DLD1 (cell line): ENCODE results near the gene TNIK.
"Not testable (repeated sequence)": the region's sequence is repeated elsewhere in the genome, so short reads cannot be mapped to it uniquely, and the experiment has no call there.

ENCODE experiments used
- in situ Hi-C: cut with HindIII; loops from 2 replicates; pipeline ENCODE4 v1.10.0; 2017; ENCODE audit warnings: low sequenced_read_pairs

The TNIK gene

DNA sequence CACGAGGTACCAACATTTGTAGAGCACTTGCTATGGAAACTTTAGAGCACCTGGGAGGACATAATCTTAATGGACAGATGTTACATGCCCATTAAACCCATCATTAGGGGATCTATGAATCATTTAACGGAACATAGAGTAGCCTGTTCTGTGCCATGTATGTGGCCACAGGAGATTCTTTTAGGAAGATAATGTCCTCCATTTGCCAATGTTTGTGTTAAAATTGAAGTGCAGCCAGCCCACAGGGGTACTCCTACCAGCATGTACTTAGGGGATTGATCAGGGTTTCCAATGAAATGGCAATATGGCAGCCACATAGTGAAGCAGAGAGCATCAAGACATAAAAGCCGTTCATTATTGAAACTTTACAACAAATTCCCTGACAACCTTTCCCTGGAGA lies 70.7 kb downstream of the TNIK start:
- in situ Hi-C loops, result no loop called here

DNA sequence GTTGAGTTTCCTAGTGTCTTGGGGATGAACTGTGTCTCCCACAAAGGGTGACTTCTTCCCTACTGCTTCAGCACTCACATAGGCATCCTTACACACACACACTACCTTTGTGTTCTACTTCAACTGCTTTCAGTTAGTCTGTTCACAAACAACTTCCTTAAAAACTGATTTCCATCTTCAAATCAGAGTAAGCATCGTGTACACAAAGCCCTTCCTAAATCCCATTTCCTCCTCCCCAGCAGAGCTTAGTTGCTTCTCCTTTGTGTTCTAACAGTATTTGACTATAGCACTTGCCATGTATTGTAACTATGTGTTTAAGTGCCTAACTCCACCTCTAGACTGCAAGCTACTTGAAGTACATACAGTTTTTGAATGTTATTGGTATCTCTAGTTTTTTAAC lies 71.7 kb downstream of the TNIK start:
- in situ Hi-C loops, result no loop called here

DNA sequence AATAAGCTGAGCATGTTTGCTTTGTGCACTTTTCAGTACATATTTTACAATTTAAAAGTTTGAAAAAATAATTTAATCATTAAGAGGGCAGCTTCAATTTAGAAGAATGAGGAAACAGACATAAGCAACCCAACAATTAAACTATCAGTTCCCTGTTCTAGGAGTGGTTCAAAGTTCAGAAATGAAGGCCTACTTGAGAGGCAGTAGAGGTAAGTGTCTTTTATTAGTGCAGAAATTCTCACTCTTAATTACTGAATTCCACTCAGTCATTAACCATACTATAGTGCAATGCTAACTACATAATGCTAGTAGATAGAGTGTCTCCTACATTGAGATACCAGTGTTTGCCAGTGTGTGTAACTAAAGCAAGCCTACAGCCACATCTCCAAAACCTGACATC lies 73.1 kb downstream of the TNIK start:
- in situ Hi-C loops, result no loop called here

DNA sequence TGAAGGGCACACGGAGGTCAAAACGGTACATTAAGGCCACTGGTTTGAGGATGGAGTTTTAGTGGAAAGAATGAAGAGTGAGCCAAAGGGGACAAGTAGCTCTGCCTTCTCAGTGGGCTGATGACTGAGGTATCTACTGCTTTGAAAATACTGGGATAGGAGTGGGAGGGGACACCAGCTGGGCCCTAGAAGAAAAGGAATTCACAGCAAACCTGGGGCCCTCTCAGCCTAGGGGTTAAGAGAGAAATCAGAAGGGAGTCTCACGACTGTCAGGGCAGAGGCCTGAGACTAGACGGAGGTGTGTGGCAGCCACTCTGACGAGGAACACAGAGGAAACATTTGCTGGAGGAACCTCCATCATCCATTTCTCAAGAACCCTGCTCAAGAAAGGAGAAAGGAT lies 75.1 kb downstream of the TNIK start:
- in situ Hi-C loops, result no loop called here

DNA sequence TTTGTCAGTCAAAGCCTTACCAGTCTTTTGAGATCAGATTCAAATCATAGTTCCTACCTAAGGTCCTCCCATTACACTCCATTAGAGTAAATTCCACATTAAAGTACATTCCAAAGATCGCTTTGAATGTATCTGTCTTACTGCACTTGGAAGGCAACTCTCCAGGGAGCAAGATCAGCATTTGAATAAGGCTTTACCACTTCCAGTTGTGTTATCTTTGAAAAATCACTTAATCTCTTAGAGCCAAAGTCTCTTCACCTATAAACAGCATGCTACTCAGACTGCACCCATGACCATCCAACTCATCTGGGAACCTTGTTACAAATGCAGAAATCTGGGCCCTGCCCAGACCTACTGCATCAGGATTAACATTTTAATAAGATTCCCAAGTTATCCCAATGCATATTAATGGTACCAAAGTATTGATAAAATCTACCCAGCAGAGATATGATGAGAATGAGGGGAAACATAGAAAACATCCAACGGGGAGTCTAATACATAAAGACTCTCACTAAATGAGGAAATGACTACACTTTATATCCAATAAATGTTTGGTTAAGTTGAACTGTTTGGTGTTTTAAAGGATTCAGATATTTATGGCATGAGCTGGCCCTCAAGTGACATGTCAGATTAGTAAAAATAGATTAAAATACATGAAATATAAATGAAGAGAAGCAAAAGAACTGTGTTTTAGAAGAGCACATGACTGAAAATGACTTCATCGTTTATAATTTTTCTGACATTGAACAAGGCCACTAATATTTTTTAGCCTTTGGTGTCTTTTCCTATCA lies 75.9 kb downstream of the TNIK start:
- in situ Hi-C loops, result no loop called here

DNA sequence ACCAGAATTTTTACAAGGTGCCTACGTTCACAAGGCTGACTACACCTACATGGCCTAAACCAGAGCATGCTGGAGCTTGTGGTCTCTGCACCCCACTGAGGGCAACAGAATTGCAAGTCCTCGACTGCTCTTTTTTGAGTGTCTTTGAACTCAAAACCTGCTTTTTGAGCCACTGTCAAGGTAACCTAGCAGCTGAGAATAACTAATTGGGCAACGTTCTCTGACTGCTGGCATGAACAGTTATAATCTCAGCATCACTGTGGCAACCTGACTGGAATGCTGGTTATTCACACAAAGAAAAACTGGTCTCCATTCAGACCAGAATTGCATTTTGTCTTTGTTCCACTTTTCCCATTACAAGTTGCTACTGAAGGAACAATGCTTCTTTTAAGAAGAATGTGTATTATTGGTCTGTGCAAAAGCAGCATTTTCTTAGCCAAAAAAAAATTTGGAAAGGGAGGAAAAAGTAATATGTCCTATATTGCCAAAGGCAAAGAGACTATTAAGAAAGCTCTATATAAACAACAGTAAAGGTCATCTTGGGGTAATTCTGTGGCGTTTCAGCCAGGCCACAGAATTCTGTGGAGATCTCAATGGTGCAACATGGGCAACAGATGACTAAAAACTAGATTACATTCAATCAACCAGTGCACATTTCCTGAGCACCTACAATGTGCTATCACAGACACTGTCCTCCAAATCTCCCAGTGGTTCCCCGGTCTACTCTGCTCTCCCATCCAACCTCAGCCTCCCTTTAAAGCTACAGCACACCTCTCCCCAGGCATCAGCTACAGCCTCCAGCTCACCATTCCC lies 76.8 kb downstream of the TNIK start:
- in situ Hi-C loops, result no loop called here

DNA sequence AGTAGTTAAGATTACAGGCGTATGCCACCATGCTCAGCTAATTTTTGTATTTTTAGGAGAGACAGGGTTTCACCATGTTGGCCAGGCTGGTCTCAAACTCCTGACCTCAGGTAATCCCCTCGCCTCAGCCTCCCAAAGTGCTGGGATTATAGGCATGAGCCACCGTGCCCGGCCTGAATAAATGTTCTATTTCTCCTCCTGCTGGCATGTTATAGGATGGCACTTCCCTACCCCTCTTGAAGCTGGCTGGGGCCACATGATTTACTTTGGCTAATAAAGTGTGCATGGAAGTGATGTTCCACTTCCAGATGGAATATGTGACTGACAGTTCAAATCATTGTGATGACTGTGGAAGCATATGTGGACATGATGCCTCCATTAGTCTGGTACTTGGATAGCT lies 77.9 kb downstream of the TNIK start:
- in situ Hi-C loops, result not testable (repeated sequence)

DNA sequence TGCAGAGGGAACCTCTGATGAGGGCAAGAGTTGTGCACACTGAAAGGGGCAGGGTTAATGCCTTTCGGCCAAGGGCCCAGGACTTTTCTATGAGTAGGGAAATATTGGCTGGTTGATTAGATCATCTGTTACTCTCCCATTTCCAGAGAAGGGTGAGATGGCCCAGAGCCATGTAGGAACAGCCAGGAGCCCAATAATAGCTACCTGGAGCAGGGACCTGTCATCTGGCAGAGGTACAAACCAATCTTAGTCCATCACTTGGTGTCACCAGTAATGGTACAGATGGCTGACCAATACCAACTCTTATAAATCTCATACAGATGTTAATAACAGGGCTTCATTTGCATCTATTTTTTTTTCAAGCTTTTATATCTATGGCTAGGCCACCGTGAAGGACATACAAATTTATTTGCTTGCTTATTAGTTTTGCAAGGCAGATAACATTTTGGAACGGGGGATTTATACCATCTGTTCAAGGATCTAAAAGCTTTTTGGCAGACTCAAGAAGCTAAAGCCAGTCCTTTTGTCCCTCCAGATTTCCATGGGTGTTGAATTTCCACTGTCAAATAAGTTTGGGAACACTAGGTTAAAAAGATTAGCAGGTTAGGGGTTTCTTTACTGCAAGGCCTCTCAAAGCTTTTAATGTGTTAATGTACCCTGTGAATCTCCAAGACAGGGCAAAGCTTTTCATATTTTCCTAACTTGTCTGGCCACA lies 79.3 kb downstream of the TNIK start:
- in situ Hi-C loops, result no loop called here

DNA sequence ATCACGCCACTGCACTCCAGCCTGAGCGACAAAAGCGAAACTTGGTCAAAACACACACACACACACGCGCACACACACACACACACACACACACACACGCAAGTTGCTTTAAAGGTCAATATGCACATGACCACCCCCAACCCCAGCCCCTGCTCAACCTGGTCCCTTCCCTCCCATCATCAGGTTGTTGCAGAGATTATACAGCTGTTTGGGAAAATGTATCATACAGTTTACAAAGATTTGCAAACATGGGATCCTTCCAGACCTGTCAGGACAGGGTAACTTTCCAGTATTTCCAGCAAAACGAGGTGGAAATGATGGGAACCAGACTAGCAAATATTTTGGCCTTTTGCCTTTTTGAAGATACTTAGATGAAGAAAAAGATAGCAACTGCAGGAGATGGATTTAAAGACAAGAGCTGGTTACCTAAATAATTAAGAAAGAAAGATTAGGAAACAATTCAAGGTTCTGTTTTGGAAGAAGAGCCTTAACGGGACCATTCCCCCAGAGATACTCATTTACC lies 80.2 kb downstream of the TNIK start:
- in situ Hi-C loops, result no loop called here

DNA sequence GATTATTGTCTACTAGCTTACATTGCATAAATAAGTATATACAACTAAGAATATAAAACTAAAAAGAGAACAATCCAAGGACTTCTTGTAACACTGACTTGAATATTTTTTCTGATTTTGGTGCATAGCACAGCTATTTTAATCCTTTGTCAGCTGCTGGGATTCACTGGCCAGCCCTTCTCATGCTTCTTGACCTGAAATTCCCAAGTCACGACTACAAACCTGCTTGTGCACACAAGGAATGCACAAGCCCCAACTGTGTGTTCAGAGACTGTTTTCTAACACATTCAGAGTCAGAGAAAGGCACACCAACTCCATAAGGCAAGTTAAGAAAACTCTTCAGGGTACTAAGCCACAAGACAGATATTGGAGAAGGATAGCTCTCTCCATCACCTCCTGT lies 80.9 kb downstream of the TNIK start:
- in situ Hi-C loops, result no loop called here

DNA sequence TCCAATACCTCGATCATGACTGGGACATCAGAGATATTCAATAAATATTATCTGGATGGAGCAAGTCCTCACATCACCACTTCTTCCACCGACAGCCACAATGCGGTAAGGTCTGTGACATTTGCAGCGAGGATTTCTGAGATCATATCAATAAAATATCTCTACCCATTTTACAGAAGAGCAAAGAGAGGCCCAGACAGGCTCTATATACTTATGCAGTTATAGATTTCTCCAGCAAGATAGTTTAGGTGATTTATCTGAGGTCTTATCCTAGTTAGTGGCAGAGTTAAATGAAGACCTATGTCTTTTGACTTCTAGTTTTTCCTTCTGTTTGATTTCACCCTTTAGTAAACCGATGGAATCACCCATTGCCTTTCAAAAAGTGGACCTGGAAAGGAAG lies 81.6 kb downstream of the TNIK start:
- in situ Hi-C loops, result no loop called here

DNA sequence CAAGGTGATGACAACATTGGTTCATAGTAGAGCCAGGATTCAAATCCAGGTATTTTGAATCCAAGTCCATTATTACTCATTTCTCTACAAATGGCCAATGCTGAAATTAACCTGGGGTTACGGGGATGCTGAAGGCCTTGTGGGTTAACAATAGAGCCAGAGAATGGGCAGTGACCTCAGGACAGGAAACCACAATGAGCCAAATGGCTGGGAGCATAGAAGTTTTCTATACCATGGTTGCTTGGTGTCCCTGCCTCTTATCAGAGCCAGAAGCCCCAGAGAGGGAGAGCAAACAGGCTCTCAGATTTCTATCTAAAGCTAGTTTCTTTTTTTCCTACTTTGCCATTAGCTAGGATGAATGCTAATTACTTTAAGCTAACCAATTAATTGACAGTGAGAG lies 82.3 kb downstream of the TNIK start:
- in situ Hi-C loops, result no loop called here

DNA sequence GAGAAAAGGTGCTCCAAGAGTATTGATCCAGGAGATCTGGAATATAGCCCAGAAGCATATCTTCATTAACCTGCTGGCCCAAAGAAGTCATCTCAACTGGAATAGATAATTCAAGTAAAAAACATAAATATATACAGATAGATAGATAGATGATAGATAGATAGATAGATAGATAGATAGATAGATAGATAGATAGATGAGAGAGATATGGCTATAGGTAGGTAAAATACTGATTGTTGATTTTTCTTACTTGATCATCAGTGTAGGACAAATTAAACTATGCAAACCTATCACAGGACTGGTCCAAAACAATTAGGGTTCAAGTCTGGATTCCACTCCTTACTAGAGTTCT lies 83.6 kb downstream of the TNIK start:
- in situ Hi-C loops, result no loop called here

DNA sequence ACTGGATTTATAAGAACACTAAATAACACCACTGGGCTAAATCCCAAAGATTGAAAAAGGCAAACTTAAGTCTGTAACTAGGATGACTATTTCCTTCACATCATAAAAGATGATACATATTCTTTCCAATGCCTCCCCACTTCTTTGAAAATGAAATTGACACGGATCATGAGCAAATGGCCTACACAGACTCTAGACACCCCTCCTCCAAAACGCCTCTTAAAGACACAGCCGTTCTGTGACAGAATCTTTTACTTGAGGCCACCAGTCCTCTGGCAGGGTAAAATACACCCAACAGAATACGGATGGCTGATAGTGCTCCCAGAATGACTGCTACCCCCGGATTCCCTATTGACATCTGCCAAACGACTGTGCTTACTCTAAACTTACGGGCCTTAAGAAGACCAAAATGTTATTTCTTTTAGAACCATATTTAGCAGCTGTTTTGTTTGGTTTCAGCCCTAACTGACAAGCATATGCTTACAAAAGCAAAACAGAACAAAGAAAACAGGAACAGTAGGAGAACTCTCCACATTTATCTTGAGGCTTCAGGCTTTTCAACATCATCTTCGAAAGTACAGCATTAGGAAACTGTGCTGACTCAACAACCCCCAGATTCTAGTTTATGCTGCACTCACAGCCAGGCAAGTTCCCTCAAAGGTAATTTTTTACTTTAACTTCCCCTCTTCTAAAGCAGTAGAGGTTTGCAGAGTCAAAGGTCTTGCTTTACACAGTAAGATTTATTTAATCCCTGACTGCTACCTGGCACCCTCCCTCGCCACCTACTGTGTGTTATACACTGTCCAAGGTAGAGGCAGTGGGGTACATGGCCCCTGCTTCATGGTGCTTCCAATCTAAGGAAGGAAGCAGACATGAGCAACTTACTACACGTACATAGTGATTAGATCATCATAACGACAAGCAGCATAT lies 84.3 kb downstream of the TNIK start:
- in situ Hi-C loops, result no loop called here

DNA sequence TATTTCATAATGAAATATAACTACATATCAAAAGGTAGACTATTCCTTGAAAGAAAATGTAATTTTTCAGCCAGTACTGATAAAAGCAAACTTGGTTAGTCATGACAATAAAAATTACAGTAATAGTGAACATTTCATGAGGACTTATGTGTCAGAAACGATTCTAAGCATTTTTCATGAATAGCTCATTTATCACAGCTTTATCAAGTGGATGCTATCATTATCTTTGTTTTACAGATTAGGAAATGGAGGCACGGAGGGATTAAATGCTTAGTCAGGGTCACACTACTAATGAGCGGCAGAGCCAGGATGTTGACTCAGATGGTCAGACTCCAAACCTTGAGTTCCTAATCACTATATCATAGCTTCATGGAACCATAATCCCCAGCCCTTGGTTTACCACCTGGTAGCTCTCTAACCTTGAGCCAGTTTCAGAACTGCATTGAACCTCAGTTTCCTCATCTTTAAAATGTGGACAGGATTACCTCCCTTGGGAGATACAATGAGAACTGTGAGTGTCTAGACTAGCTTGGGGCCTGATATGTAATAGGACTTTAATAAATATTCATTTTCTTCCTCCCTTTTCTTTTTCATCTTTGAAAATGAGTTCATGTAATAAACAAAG lies 85.4 kb downstream of the TNIK start:
- in situ Hi-C loops, result no loop called here

DNA sequence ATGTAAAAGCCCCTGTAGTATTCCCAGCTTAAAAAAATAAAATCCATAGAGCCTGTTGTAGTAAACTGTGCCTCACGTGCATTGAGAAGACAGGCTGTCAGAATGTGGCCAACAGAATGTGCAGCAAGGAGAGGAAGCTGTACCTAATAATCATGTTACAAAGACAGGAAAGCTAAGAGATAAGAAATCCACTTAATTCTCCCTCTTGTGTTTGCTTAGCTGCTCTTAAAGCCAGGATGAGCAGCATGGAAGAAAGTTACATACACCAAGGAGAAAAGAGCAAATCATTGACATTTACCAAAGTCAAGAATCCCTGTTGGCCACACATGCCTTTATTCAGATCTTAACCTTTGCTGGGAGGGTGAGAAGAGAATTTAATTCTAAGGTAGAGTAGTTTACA lies 85.9 kb downstream of the TNIK start:
- in situ Hi-C loops, result no loop called here

DNA sequence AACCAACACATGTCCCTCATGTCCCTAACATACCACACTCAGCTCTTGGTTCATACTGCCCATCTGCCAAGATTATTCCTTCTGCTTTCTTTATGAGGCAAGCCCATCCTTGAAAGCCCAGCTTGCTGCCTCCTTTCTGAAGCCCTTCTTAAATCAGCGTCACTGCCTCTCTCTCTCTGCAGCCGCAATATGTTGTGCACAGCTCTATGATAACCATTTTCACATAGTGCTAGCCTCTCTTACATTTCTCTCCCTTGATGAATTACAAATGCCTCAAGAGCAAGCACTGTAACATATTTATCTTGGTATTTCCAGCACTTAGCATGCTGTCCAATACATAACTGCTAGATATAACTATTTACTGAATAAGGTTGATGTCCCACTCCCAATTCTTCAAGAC lies 86.5 kb downstream of the TNIK start:
- in situ Hi-C loops, result no loop called here

DNA sequence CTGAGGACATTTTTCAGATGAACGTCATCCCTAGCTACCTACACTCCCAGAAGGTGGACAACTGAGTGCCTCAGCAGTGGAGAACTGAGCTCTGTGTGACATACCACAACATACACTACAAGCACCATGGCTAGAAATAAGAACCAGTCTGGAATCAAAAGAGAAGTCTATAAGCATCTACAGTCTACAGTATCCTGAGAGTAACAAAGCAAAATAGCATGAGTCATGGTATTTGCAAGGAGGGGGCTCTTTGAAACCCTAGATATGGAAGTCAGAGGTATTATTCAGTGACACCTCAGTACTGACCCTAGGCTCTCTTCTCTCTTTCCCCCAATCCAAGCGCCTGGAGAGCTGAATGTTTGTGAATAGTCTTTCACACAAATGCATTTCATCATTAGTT lies 87.5 kb downstream of the TNIK start:
- in situ Hi-C loops, result no loop called here

DNA sequence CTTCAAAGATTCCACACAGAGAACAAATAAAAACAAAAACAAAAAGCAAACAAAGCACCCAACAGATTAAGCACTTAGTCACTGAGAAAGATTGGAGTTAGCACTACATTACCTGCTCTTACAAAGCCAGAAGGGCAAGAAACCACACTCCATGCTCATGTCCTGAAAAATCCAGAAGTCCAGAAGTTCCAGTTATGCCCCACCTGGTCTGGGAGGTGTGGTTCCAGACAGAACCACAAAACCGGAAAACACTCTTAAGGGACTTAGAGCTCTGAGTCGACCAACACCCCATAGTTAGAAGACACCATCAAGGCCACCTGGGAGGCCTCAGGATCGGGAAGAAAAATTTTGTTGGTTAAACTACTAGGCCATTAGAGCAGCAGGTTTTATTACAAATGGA lies 88.9 kb downstream of the TNIK start:
- in situ Hi-C loops, result no loop called here

DNA sequence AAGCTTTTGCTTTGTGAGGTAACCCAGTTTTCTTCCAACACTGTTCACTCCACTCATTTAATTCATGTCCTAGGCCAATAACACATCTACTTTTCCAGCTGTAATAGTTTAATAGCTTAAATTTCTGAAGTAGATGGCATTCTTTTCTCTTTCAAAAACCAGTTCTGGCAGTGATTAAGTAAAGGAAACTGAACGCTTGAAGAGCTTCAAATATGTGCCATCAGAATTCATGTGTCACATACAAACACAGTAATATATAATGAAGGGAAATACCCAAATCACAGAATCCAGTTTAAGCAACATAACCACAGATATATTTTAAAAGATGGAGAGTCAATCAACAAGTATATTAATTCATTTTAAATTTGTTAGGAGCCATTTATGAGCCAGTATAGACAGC lies 91.0 kb downstream of the TNIK start:
- in situ Hi-C loops, result no loop called here
